Stimulated activated CD4-positive, alpha-beta T cell treated with anti-CD3 and anti-CD28 coated beads, Interleukin-1b, Interleukin-23, amount 100 ng/mL, for 4 hours (primary cell): ENCODE measurements around the gene EPHB2.

ENCODE experiments used
- DNase-seq, 2 donors: peaks; one replicate each; pipeline ENCODE4 v3.0.0-alpha.2; 2020; ENCODE audit warnings: low read depth in 2 of 2

EPHB2 gene

DNA sequence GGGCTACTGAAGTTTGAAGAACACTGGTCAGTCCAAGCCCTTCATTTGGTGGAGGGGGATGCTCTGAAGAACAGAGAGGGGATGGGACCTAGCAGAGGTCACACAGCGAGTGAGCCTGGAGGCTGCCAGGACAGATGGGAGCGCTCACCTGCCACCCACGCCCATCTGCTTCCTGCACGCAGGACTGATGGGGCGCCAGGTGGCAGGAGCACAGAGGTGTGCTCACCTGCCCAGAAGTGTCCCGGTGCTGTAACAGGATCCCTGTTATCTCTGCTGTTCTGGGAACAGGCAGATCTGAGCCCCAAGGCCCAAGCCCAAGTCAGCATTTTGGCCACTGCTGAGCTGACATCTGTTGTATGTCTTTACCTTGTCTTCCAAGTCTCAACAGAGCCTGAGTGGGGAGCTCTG, 40.5 kb downstream of the EPHB2 start:
- DNase-seq: no peak

DNA sequence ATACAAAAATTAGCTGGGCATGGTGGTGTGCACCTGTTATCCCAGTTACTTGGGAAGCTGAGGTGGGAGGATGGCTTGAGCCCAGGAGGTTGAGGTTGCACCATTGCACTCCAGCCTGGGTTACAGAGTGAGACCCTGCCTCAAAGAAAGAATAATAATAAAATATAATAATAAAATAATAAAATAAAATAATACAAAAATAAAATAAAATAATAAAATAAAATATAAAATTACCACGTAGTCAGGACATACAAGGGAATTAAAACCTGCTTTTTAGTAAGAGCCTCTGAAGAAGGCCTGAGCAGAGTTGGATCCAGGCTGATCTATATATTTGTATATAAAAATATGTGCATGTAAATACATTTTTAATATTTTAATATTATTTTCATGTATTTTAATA, 41.7 kb downstream of the EPHB2 start:
- DNase-seq: no peak

DNA sequence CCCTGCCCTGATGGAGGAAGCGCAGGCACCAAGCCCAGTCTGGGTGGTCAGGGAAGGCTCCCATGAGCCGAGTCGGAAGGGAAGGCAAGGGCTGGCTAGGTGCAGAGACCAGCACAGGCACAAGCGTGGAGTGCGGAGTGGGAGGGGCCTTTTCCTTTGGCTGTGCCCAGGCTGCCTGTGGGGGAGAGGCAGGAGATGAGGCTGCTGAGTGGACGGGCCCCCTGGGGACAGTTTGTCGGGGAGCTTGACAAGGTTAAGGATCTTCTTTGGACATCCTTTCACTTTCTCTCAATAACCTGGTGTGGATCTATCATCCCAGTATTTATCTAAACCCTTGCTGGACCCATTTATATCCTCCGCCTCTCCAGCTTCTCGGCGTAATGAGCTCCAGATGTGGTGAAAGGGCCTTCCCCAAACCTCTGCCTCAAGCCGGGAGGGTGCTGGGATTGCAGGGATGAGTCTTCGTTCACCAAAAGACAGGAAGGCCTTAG, 42.9 kb downstream of the EPHB2 start:
- DNase-seq: no peak

DNA sequence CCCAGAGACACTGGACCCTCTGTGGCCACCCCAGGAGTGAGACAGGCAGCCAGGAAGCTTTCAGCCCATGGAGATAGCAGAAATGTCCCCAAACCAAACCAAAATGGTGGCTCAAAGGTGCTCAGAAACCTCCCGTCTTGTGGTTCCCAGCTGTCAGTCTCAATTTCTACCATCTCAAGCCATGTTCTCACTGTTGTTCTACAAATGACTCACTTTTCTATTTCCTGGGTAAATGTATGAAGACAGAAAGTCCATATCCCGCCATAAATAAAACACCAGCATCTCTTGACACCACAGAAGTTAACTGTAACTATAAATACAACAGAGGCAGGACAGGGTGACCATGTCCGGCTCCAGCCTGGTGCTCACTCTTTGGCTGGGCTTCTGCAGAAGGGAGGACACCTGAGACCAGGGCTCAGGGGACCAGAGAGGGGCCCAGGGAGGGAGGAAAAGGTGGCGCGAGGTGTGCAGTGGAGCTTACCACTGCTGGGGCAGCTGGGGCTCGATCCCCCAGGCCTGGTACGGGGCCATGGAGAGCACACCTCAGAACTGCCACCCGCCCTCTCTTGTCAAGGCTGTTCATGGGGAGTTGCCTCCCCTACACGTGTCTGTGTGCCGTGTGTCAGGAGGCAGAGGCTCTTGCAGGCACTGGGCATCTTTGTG, 43.6 kb downstream of the EPHB2 start:
- DNase-seq: no peak

DNA sequence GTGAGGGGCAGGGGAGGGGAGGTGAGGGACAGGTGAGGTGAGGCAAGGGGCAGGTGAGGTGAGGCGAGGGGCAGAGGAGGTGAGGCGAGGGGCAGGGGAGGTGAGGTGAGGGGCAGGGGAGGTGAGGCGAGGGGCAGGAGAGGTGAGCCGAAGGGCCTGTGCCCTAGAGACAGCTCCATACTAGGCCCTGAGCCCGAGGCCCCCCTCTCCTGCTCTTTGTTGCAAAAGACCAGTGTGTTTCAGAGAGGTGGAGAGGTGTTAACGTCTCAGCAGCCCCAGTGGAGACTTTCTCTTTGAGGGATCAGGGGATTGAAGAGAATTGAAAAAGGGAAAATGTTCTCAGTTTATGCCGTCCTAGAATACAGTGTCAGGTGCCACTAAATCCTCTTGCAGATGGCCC, 44.2 kb downstream of the EPHB2 start:
- DNase-seq: no peak

DNA sequence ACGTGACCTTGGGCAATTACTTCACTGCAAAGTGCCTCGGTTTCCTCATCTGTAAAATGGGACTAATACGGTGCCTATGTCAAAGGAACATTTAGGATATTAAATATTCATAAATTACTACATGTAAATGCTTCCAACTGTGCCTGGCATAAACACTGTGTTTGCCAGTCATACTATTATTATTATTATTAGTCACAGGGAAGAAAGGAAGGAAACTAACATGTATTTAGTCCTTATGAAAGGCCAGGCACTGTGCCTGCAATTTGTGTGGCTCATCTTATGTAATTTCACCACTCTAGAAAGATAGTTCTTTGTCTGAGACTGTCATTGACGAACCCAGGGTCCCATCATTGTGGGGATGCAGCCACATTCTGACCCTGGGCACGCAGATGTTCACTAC, 45.0 kb downstream of the EPHB2 start:
- no peak for DNase-seq

DNA sequence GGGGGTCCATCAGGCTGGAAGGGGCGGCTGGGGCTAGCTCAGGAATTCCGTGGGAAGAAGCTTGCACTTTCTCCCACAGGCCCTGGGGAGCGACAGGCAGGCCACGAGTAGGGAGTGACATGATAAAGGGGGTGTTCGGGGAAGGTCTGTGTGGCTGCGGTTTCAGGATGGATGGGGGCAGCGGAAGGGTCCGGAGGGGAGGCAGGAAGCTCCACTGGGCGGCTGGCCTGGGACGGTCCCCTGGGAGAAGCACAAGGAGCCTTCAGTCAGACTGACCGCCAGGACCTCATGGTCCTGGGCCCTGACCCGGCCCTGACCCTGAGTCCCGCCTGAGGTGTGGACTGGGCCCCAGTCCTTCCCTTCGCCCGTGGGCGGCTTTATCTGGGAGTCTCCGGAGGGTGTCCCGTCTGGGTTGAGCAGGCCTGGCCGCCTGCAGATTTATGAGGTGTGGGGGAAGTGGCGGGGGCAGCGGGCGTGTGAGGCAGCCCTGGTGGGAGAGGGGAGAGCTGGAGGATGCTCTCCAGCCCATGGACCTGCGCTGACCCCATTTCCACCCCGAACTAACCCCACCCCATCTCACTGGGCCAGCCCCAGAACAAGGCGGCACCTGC, 45.6 kb downstream of the EPHB2 start:
- DNase-seq: no peak

DNA sequence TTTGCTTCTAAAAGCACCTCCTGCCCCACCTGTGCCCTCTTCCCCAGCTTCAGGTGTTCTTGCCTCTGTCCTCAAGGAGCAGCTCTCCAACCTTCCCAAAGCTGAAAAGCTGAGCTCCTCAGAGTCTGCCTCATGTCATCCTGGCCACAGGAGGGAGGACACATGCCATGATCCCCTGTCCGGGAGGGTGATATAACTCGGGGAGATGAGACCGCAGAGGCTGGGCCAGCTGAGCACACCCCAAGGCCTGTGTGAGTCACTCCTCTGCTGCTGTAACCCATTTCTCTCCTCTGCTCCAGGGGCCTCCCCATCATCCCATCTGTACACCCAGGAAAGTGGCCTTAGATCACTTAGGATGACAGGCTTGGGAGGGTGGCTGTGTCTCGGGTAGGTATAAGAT, 49.8 kb downstream of the EPHB2 start:
- DNase-seq: no peak

DNA sequence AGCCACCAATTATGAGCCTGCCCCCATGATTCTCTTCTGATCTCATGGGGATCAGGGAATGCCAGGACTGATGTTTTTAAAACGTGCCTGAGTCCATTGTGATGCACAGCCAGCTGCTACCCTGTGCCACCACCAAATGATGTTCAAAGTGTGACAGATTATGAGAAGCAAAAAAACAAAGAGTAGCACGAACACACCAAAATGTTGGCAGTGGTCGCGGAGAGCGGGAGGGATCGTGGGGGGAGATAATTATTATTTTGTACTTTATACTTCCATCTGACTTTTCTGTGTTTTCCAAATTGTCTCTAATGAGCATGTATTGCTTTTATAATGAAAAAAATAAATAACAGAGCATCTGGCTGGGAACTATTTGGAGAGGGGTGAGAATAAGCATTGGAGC, 50.5 kb downstream of the EPHB2 start:
- no peak for DNase-seq

DNA sequence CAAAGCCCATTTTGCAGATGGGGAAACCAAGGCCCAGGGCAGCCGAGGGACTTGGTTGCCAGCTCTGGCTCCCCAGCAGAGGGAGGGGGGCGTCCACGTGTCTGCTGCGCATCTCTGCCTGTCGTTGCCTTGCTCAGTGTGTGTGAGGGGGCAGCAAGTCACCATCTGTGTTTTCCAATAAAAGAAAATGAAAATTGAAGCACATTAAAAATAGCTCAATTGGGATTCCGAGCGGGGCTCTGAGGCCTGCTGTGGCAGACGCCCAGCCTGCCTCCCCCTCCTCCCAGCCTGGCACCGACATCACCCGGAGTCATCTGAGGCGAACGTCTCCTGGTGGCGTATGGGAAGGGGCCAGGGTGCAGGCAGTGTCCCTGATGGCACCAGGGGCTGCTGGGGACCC, 51.2 kb downstream of the EPHB2 start:
- no peak for DNase-seq

DNA sequence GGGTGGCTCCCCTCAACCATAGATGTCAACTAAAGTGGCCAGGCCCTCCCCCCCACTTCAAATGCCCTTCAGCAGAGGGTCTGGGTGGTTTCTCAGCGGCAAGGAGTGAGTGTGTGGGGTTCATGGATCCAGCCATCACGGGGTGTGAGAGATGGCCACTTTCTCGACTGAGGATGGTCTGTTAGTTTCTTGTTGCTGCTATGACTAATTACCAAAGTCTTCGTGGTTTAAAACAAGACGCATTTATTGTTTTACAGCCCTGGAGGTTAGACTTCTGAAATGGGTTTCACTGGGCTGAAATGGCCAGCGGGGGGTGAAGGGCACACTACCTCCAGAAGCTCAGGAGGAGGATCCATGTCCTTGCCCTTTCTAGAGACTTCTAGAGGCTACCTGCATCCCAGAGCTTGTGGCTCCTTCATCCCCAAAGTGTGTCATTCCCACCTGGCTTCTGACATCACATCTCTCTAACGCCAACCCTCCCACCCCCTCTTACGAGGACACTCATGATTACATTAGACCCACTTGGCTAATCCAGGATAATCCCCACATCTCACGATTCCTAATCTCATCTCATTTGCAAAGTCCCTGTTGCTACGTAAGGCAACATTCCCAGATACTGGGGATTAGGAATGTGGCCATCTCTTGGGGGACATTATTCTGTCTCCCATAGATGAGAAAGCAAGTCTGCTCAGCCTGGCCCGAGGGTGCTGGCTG, 53.0 kb downstream of the EPHB2 start:
- no peak for DNase-seq

DNA sequence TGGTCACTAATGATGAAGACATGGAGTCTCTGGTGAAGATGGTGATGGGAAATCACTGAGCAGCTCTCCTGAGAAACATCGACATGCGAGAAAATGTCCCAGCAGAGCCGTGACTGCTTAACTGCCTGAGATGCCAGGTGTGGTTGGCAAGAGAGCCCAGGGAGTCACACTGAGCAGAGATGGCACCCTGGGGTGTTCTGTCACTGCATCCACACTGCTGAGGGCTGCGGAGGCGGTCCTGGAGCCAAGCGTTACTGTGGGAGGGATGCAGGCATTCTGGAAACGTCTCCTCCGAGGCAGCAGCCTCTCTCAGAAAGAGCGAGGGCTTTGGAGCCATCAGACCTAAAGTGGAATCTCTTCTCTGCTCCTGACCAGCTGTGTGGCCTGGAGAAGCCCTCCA, 57.2 kb downstream of the EPHB2 start:
- no peak for DNase-seq

DNA sequence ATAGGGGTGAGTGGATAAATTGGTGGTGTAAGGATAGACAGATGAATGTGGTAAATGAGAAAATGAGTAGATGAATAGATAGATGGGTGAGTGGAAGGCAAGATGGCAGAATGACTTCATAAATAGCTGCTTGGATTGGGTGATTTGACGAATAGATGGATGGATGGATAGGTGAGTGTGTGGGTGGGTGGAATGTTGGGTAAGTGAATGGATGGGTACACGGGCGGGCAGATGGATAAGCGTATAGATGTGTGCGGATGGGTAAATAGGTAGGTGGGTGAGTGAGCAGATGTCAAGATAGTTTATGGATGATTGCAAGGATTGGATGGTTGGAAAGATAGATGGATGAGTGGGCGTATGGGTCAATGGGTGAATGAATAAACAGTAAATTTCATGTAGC, 59.3 kb downstream of the EPHB2 start:
- no peak for DNase-seq

DNA sequence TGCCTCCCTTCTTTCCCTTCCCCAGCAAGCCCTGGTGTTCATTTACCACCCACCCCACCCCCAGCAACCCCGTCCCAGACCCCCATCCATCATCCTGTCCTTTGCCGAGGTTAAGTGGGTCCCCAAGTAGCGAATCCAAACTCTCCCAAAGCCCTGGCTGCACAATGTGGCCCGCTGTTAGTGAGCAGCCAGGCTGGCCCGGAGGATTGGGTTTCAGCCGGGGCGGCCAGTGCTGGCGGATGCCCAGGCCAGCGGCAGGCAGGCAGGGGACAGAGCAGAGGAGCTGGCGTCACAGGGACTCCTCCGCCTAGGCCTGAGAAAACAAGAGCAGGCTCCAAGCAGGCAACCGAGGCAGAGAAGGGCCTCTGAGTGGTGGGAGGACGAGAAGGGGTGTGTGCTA, 61.4 kb downstream of the EPHB2 start:
- DNase-seq: no peak

DNA sequence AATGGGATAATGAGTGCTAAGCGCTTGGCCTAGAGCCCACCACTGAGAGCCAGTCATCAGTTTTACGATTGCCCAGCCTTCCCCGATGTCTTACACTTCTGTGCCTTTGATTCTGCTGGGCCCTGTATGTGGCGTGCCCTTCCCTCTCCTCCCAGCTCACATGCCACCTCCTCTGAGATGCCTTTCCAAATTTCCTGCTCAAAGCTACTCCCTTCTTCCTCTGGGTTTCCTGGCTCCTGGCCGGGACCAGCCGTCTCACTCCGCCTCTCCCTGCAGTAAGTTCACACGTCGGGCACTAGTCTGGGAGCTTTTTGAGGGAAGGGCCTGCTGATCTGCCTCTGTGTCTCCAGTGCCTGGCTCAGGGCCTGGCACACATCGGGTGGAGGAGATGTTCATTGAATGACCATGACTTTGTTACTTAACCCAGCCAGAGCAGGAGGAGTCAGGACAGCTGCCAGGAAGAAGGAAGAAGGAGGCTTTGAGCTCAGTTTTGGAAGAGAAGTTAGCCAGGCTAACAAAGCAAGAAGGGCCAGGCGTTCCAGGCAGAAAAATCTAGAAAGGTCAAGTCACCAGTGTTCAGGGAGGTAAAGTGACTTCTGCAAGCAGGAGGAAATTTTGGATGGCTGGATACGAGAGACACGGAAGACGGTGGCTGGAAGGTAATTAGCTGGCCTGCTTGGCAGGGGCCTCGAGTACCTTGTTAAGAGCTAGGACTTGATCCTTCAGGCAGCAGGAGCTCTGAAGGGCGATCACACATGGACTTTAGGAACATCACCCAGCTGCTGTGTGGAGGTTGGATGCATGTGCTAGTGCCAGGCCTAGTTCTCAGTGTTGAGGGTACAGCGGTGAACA, 63.6 kb downstream of the EPHB2 start:
- DNase-seq: no peak

DNA sequence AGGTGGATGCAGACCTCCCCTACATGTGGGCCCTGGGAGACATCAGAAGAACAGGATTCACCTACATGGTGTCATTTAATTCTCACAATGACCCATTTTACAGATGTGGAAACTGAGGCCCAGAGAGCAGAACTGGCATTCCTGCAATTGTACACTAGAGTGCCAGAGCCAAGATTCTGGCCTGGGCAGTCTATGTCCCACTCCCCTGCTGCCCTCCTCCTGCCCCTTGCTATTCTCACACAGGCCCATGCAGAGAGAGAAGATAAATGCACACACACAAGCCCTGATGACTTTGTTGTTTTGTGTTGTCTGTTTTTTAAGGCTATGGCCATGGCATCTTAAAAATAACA, 64.2 kb downstream of the EPHB2 start:
- no peak for DNase-seq

DNA sequence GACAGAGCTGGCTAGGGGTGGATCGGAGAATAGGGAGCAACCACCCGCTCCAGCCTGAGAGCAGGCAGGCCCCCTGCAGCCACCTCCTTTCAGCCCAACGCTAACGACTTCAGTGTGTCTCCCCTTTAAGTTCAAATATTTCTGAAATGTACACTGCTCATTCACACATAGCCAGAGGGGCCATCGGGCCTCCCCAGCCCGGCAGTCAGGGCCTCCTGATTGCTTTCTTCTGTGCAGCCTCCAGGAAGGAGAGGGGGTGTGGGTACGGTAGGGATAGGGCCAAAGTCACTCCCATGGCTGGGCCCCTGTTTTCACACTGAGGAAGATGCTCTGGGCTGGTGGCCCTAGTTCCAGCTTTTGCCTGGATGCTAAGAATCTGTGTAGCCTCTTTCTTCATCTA, 64.8 kb downstream of the EPHB2 start:
- no peak for DNase-seq

DNA sequence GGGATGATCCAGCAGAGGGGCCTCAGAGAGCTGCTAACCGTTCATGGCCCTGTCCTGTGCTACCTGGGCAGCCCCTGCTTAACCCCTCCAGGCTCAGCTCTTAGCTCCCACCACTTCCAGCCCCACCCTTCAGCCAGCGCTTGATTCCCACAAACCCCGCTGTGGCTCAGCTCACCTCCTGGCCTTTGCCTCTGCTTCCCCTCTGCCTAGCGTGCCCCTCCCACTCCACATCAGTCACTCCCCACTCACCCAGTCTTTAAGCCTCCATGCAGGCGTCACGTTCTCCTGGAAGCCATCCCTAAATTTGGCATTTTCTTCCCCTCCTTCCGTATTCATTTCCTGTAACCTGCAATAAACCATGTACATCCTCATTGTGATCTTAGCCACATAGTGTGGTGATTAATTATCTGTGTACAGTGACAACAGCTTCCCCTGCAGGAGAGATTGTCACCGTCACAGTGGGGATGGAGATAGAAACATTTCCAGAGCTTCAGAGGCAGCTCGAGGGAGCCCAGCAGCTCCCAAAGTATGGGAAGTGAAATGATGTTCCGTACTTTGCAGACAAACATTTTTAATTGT, 65.5 kb downstream of the EPHB2 start:
- no peak for DNase-seq

DNA sequence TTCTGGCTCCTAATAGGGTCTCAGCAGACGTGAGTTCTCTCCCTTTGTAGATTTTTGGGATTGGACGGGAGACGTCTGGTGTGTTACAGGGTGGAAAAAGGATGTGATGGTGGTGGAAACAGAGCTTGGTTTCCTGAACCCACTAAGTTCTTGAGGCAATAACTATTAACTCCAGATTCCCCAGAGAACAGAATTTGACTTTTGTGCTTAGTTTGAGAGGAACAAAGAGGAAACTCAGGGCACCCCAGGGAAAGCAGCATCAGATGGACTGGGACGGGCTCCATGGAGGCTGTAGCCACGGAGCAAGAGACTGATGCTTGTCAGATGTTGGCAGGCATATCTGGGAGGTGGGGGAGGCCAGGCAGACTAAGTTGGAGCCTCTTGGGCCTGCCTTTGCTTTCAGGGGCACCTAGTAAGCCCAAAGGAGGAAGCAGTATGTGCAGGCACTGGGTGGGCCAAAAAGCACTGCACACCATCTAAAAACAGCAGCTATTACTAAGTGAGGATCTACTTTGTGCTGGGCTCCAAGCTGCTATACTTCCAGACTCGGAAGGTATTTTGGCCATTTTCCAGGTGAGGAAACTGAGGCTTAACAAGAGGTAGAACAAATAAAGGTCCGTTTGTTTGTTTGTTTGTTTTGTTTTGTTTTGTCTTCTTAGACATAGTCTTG, 66.9 kb downstream of the EPHB2 start:
- DNase-seq: no peak

DNA sequence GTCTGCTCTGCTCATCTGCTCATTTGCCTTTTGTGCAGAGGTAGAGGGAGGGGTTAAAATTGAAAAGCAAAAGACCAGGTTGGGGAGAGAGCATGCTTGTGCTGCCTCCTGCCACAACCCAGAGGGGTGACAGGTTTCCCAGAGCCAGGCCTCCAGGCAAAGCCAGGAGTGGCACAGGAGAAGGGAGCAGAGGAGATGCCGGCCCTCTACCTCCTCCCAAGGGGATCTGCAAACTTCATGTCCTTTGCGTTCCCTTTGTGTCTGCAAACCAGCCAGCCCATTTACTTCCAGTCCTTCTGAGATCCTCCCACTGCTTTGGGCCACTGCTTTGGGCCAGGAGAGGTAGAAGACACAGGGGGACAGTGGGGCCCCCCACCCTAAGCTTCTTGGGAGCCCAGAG, 67.8 kb downstream of the EPHB2 start:
- DNase-seq: no peak

DNA sequence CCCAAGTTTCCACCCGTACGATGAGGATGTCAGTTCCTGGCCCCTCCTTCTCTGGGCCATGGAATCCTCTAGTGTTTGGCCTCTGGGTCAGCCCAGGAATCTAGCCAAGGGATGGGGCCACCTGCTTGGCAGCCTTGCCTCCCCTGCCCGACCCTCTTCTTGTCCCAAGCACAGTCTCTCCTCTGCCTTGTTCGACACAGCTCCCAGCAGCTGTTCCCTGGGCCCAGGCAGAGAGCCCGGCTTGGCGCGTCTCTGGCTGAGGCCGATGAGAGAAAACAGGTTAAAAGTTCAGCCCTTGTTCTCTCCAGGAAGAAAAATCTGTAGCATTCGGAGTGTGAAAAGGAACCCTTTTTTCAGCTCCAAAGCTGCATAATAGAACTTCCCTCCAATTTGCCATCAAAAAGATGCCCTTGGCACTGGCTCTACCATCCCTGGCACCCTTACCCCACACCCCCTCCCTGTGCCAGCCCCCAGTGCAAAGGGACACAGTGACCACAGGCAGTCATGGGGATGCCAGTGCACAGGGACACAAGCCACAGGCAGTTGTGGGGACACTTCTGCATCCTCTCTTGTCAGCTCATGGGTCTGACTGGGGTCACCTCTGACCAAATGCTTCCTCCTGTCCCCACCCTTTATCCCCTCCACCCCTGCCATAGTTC, 68.4 kb downstream of the EPHB2 start:
- no peak for DNase-seq
